HG03064 (cell line): ENCODE measurements around the gene ACSL4.
A peak's percentile ranks its signal among the peaks of the same experiment; 100 is the strongest.

Source experiments
- ATAC-seq: cut with Tn5 transposase; IDR thresholded peaks from one replicate; pipeline ENCODE4 v1.9.1; 2021; ENCODE audit warnings: low read depth; ENCODE audit not compliant: unreplicated experiment

ACSL4 gene

DNA sequence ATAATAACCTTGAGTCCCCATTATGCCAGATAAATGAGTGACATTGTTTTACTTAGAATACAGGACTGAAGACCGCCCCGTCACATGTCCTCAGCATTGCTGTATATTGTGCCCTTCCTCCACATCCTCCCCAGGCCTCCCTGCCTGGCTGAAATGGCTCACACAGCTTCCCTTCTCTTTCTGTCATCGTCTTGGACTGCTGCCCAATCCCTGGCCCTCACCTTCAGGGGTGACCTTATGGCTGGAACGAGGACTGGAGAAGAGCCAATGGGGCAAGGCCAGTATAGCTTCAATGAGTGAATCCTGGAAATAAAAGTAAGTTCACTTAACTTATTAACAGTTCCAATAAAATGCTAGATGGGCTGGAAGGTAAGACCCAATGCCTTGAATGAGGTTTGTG, 110.8 kb downstream of the ACSL4 start:
- no peak for ATAC-seq

DNA sequence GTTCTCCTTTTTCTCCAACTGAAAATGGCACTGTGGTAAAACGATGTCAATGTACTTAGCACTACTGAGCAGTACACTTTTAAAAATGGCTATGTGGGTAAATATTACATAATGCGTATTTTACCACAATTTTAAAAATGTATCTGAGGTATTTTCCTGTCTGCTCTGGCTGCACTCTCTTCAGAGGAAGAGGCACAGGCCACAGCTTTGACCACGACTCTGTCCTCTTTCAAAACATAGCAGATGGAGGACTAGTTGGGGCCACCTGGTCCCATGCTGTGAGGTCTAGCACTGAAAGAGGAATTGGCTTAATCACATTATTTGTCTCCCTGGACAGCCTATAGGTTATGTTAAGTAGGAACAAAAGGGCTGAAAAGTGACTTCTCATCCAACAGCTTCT, 113.3 kb downstream of the ACSL4 start:
- ATAC-seq, result peak; percentile 69

DNA sequence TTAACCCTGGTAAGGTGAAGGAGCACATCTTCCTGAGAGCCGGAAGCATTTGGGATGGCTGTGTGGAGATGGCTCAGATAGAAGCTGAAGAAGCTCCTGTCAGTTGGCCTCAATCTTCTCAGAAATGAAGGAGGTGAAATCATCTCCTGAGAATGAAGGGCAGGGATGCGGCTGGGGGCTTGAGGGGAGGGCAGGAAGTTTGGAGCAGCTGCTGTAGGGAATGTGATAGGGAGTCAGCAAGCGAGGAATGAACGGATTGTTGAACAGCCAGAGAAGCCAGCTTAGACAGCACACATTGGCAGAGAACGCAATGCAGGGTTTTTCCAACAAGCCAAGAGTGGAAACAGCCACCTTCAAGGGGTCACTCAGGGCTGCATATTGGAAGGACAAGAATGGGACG, 118.1 kb downstream of the ACSL4 start:
- ATAC-seq, result no peak

DNA sequence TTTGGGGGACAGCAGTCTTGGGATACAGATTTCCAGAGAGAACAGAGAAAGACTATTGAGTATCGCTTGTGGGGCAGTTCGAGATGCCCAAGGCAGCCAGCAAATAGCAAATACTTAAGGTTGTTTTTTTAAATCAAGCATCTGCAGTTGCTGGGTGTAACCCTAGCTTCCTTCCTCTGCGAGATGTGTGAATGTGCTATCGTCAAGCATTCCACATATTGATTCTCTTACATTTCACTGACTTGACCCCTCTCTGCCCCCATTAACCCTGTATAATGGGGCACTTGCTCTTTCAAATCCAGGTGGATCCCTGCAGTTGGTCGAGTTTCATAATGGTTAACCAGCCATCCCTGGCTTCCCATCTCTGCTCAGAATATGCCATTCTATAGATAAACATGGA, 131.6 kb downstream of the ACSL4 start:
- ATAC-seq, result no peak

DNA sequence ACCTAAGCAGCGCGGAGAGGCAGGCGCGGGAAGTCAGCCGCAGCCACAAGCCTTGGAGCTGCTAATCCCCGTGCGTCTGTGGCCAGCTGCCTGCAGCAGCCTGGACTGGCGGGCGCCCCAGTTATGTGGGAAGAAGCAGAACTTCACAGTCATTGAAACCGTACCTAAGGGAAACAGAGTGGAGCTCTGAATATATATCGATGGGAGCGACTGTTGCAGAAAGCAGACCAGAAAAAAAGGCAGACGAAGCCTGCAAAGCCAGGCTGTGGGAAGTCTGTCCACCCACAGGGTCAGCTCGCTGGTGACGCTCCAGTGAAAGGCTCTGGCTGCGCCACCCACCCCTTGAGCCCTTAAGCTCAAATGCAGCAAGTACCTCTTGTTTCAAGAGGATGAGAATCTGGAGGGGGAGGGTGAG, 132.8 kb downstream of the ACSL4 start:
- no peak for ATAC-seq

DNA sequence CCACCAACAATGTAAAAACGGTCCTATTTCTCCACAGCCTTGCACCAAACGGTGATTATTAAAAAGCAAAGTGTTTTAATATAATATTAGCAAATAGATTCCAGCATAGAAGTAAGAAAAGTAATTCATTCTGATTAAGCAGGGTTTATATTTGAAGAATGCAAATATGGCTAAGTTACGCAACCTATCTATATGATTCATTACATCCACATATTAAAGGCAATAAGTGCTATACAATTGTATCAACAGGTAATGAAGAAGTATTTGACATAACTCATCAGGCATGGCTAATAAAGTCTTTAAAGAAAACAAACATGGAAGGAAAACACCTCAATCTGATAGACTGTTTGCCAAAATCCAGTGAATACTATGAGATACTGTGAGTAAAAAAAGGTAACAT, 137.0 kb downstream of the ACSL4 start:
- ATAC-seq, result no peak
